ENCODE results near the gene SPOCK2. TPM values are rescaled to one million over a fixed set of nuclear protein-coding genes. Genes with fewer than 3 reads are reported as not detected.

Gene SPOCK2
- total and polyA plus RNA-seq, 2 of the 4 experiments (the other 2 are of a cell fraction) = 0.02 TPM; not detected in 1

DNA sequence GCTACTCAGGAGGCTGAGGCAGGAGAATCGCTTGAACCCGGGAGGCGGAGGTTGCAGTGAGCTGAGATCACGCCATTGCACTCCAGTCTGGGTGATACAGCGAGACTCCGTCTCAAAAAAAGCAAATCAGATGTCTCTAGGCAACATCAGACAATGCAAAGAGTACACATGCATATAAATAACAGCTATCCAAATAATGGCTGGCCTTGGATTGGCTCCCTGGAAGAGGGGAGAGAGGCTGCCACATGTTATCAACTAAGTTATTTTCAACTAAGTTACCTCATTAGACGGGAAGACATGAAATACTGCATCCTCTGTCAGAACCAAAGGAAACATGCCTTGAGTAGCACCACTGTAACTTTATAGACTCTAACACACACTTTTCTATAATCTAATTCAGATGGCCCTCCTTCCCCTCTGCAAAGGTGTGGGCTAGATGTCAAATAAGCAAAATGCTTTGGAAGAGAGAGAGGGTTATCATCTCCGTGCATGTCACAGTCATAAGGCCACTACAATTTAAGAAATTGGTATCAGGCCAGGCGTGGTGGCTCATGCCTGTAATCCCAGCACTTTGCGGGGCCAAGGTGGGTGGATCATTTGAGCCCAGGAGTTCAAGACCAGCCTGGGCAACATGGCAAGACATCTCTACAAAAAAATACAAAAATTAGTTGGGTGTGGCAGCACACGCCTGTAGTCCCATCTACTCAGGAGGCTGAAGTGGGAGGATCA lies 22.5 kb upstream of the SPOCK2 start:
- H3K23ac ChIP-seq (ENCODE audit: low read depth, low read length) = no peak overlapping the region
- H3K4me2 ChIP-seq (ENCODE audit: low read depth, low read length) = no peak overlapping the region
- dilution Hi-C loops (cut with HindIII; ENCODE audit: low sequenced_read_pairs, unreplicated experiment) = no loop called here
- H4K8ac ChIP-seq (ENCODE audit: low read depth in 2 of 2, low read length in 2 of 2) = no peak overlapping the region
- WGBS, 2 experiments (ENCODE audit: extremely low coverage in 2 of 2, insufficient read length in 1 of 2) = 100% methylated on average over 1 of the region's 11 CpGs; no CpG with 5 or more reads in 1 of the 2 experiments
- H2AFZ ChIP-seq (replicated peaks; ENCODE audit: low read length, poor library complexity) = no peak overlapping the region
- no peak overlapping the region for H4K5ac ChIP-seq (ENCODE audit: low read depth, low read length)
- H3K9me3 ChIP-seq (ENCODE audit: control insufficient read depth, insufficient read depth, low read length) = no peaks in the 10 kb centered on the region
- no peaks in the 10 kb centered on the region for H3K27me3 ChIP-seq (ENCODE audit: control insufficient read depth, insufficient read depth, low read length)
- POLR2A ChIA-PET (ENCODE audit: unreplicated experiment) = no interaction called here
- H3K14ac ChIP-seq (replicated peaks; ENCODE audit: low read depth, low read length) = no peak overlapping the region
- no peak overlapping the region for H3K56ac ChIP-seq (ENCODE audit: extremely low read depth, insufficient read depth, low read length)
- H2BK20ac ChIP-seq (ENCODE audit: low read depth, low read length) = no peak overlapping the region
- H4K20me1 ChIP-seq (ENCODE audit: insufficient read depth, low read length) = no peaks in the 10 kb centered on the region
- no peak overlapping the region for H2AK5ac ChIP-seq (ENCODE audit: low read depth, low read length)
- in situ Hi-C loops (cut with MboI; ENCODE audit: low sequenced_read_pairs) = no loop called here
- H3K9me1 ChIP-seq (ENCODE audit: insufficient read depth, low read length) = no peaks in the 10 kb centered on the region
- H3K79me1 ChIP-seq (ENCODE audit: low read depth in 1 of 2, low read length in 2 of 2) = no peaks in the 10 kb centered on the region
- no peak overlapping the region for H4K91ac ChIP-seq (ENCODE audit: insufficient read depth, low read depth, low read length)
- H3K36me3 ChIP-seq (ENCODE audit: control insufficient read depth, insufficient read depth, low read length) = 0 out of 2 replicates have a peak, but pooled peaks cover 1% of the 10 kb centered on the region
- DNase-seq = no peak
- intact Hi-C loops (cut with micrococcal nuclease) = no loop called here
- no peak overlapping the region for H3K4ac ChIP-seq (ENCODE audit: low read depth, low read length)
- no peak for TF ChIP-seq MXI1 (IDR thresholded peaks at IDR 0.05; ENCODE audit: borderline replicate concordance, low read depth, low read length)
- TF ChIP-seq, protein P1, sequence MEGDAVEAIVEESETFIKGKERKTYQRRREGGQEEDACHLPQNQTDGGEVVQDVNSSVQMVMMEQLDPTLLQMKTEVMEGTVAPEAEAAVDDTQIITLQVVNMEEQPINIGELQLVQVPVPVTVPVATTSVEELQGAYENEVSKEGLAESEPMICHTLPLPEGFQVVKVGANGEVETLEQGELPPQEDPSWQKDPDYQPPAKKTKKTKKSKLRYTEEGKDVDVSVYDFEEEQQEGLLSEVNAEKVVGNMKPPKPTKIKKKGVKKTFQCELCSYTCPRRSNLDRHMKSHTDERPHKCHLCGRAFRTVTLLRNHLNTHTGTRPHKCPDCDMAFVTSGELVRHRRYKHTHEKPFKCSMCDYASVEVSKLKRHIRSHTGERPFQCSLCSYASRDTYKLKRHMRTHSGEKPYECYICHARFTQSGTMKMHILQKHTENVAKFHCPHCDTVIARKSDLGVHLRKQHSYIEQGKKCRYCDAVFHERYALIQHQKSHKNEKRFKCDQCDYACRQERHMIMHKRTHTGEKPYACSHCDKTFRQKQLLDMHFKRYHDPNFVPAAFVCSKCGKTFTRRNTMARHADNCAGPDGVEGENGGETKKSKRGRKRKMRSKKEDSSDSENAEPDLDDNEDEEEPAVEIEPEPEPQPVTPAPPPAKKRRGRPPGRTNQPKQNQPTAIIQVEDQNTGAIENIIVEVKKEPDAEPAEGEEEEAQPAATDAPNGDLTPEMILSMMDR (conservative IDR thresholded peaks at IDR 0.05; ENCODE audit: low read depth, low read length) = no peak
- TF ChIP-seq CEBPB (IDR thresholded peaks at IDR 0.05; ENCODE audit: low read depth, low read length) = no peak
- no peak for TF ChIP-seq POLR2A (IDR thresholded peaks at IDR 0.05; ENCODE audit: low read depth, low read length)
- no peak for TF ChIP-seq RCOR1 (IDR thresholded peaks at IDR 0.05; ENCODE audit: insufficient replicate concordance, low read length)
- TF ChIP-seq RAD21 (IDR thresholded peaks at IDR 0.05; ENCODE audit: low read length) = no peak
- TF ChIP-seq NFE2L2 (IDR thresholded peaks at IDR 0.05; ENCODE audit: low read depth, low read length) = no peak
- TF ChIP-seq CHD1 (IDR thresholded peaks at IDR 0.05; ENCODE audit: low read depth, low read length) = no peak
- no peak overlapping the region for H2BK5ac ChIP-seq (ENCODE audit: low read depth, low read length, poor library complexity, severe bottlenecking)
- no peak for ATAC-seq (ENCODE audit: low read depth)
- no peak overlapping the region for H2BK15ac ChIP-seq (ENCODE audit: low read depth, low read length)
- H2BK120ac ChIP-seq (ENCODE audit: low read depth, low read length) = no peak overlapping the region
- peaks cover 2% of the 10 kb centered on the region; the same call in 1 of the 2 replicates for H3K4me1 ChIP-seq (ENCODE audit: control insufficient read depth, insufficient read depth, low read length)
- H3K4me3 ChIP-seq (ENCODE audit: insufficient read depth, low read depth, low read length) = no peak overlapping the region
- no TSS peak for BruUV-seq (replicated peaks)
- H3K9ac ChIP-seq (ENCODE audit: low read depth, low read length) = no peak overlapping the region
- no peak overlapping the region for H3K18ac ChIP-seq (ENCODE audit: low read depth, low read length)
- H3K27ac ChIP-seq (ENCODE audit: insufficient read depth, low read length) = no peak overlapping the region
- H2AK9ac ChIP-seq (replicated peaks; ENCODE audit: low read depth, low read length, poor library complexity) = no peak overlapping the region
- CTCF ChIA-PET = no interaction called here
